ENCODE measurements around the gene ERLIN1.

The ERLIN1 gene

DNA sequence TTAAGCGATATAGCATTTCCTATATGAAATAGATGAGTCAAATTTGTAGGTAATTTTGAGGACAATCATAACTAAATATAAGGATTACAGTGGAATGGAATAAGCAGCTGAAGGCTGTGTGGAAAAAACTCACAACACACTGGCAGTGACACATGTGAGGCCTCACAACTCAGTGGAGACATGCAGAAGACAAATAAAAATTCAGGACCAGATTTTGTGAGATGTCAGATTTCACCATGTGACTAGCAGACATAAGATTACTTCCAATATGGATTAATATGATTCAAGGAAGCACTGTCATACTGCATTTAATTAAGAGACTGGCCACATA is 17.6 kb downstream of the ERLIN1 start:
- no peak for DNase-seq

GRCh38 chr10:100167553-100168312 is 18.1 kb downstream of the ERLIN1 start:
- DNase-seq: no peak

GRCh38 chr10:100163704-100164621 is 21.9 kb downstream of the ERLIN1 start:
- DNase-seq: no peak

DNA sequence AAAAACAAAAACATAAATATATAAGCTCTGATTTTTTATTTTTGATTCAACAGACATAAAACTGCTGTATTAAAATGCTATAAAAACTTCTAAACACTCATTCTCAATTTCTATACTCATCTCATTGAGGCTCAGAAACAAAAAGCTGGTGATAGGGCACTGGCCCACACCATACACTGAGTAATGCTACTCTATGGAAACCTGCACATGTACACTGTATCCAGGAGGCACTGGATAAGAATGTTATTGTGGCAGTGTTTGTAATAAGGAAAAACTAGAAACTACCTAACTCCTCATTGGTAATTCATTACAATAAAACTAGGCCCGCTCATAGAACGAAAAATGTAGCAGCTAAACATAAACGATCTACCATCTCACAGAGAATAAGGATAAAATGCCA is 23.1 kb downstream of the ERLIN1 start:
- no peak for DNase-seq

DNA sequence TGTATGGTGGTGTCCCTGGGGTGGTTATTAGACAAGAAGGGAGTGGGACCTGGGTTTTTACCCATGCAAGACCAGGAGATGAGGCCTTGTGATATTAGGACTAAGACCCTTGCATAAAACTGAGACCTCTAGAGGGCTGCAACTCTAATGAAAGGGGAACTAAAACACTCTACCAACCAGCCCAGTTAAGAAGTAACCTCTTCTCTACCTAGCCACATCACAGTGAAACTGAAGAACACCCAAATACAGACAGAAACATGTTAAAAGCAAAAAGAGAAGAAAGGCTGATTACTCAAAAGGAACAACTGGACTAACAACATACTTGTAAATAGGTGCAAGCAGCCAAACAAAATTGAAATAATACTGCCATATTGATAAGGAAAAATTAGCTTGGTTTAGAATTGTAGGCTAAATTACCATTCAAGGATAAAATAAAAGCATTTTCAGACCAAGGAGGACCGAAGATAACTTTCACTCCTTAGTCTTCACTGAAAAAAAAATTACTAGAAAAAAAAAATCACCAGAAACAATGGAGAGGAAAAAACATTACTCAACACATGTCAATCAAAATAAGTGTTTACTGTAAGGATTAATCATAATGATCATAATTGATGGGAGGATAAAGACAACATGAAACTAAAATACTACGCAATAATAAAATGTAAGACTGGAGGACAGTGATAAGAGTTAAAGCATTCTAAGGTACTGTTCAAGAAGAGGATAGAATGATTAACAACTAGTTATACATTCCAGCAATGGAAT is 27.6 kb downstream of the ERLIN1 start:
- no peak for DNase-seq

DNA sequence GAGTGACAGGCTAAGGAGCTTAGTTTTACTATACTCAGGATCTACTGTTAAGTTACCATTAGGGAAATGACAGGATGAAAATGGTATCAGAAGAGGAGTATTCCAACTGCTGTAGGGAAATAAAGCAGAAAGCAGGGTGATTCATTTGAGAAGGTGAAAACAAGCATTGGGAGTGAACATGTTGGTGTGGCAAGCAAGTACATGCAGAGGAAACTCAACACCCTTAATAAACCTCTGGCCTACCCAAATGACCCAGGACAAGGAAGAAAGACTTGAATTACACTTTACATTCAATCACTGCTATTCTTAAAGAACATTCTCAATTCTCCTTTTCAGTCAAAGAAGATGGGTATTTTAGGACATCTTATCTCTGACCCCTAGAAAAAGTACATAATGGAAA is 28.7 kb downstream of the ERLIN1 start:
- no peak for DNase-seq

- no peak for DNase-seq
Measured at GRCh38 chr10:100155936-100156335, 29.9 kb downstream of the ERLIN1 start.

DNA sequence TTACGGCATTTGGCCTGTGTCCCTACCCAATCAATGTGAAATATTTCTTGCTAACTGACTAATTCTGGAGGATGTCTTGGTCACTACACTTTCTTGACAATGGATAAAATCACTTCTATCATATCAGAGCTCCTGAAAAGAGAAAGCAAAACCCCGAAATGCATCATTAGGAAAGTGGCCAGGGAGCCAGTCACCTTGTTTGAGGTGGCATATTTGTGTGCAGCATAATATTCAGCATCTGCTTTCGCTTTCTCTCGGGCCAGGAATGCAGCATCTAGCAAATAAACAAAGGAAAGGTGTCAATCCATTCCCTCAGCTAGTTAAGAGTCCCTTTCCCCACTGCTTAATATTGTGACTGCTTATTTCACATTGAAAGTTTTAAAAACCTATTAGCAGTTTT is 31.2 kb downstream of the ERLIN1 start:
- DNase-seq: no peak

- no peak for DNase-seq
Measured at GRCh38 chr10:100153239-100153825, 32.5 kb downstream of the ERLIN1 start.

- no peak for DNase-seq
Measured at GRCh38 chr10:100151723-100152300, 34.0 kb downstream of the ERLIN1 start.

- no peak for DNase-seq
Measured at GRCh38 chr10:100148353-100149211, 37.2 kb downstream of the ERLIN1 start.

- no peak for DNase-seq
Measured at GRCh38 chr10:100146875-100147650, 38.8 kb downstream of the ERLIN1 start.

GRCh38 chr10:100146398-100146797 is 39.4 kb downstream of the ERLIN1 start:
- DNase-seq: no peak

- no peak for DNase-seq
Measured at GRCh38 chr10:100143756-100144155, 42.1 kb downstream of the ERLIN1 start.

- no peak for DNase-seq
Measured at GRCh38 chr10:100141446-100142087, 44.3 kb downstream of the ERLIN1 start.

DNA sequence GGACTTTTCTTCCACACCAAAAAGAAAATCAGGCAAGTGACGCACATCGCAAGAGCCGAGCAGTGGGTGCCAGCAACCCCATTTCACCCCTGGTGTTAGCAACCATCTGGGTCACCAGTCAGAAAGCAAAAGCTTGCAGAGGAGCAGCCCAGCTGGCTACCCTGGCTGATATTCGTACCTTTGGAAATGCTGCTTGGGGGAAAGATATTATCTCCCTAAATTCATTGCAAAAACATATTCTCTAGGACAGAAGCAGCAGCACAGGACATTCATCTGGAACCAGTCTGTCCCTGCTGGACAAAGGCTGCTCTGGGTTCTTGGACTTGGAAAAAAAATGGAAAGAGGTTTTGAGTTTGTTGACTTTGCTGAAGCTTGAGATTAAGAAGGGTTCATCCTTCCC is 45.8 kb downstream of the ERLIN1 start:
- no peak for DNase-seq

GRCh38 chr10:100138921-100139496 is 46.8 kb downstream of the ERLIN1 start:
- DNase-seq: no peak

- no peak for DNase-seq
Measured at GRCh38 chr10:100135486-100135885, 50.3 kb downstream of the ERLIN1 start.

DNA sequence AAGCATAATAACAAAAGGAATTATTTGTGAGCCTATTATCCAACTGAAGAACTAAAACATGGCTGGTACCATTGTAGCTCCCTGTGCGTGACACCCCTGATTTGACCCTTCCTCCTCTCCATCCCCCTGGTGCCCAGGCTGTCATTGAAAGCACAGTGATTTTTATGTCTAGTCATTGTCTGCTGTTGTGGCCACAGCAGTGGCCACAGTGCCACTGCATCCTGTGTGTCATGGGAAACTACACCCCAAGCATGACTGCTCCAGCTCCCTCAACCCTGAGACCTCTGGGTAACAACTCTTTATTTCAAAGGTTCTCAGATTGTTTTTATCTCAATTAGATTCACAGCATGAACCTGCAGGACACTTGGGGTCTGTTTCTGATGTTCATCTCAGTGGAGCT is 52.0 kb downstream of the ERLIN1 start:
- no peak for DNase-seq

DNA sequence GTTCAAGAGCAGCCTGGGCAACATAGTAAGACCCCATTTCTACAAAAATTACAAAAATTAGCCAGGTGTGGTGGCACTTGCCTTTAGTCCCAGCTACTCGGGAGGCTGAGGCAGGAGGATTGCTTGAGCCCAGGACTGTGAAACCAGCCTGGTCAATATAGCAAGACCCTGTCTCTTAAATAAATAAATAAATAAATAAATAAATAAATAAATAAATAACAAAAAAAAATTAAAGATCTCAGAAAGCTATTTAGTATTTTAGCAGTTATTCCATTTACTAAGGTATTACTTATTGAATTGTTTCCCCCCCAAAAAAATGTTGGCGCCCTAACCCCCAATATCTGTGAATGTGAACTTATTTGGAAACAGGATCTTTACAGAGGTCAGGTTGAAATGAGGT is 53.4 kb downstream of the ERLIN1 start:
- DNase-seq: no peak

Data from DMS79 treated with DMSO at 0.1 percent for 48 hours (cell line).